Measurements from ENCODE around the gene EEF2.
"Not testable (repeated sequence)": the region's sequence is repeated elsewhere in the genome, so short reads cannot be mapped to it uniquely, and the experiment has no call there.

The EEF2 gene

DNA sequence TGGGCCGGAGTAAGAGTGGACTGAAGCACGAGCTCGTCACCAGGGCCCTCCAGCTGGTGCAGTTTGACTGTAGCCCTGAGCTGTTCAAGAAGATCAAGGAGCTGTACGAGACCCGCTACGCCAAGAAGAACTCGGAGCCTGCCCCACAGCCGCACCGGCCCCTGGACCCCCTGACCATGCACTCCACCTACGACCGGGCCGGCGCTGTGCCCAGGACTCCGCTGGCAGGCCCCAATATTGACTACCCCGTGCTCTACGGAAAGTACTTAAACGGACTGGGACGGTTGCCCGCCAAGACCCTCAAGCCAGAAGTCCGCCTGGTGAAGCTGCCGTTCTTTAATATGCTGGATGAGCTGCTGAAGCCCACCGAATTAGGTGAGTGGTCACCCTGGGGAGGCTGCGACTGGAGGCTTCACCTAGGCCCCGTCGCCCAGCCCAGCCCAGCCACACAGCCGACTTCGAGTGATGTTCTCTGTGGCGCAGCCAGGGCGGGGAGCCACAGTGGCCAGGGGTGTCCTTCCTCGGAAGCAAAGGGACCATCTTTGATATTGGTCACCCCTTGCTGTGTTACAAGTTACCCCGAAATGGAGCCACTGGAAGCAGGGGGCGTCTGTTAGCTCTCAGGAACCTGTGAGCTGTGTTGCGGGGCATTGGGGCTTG, 27.8 kb upstream of the EEF2 start:
- Histone ChIP-seq H3K27ac (ENCODE audit: low read depth, low read length) (peak overlapping the region; percentile 64), H3K4me1 (ENCODE audit: insufficient read depth, low read length) (peaks cover 84% of the 10 kb centered on the region), H3K4me3 (ENCODE audit: low read depth in 1 of 2, low read length in 2 of 2) (no peak overlapping the region), H3K9ac (ENCODE audit: low read length) (no peak overlapping the region), H3K36me3 (ENCODE audit: insufficient read depth, low read length) (peaks cover 18% of the 10 kb centered on the region), H3K9me3 (ENCODE audit: low read length) (no peaks in the 10 kb centered on the region), H3K27me3 (ENCODE audit: control insufficient read depth in 1 of 2, insufficient read depth in 2 of 2, low read length in 2 of 2) (no peaks in the 10 kb centered on the region)

DNA sequence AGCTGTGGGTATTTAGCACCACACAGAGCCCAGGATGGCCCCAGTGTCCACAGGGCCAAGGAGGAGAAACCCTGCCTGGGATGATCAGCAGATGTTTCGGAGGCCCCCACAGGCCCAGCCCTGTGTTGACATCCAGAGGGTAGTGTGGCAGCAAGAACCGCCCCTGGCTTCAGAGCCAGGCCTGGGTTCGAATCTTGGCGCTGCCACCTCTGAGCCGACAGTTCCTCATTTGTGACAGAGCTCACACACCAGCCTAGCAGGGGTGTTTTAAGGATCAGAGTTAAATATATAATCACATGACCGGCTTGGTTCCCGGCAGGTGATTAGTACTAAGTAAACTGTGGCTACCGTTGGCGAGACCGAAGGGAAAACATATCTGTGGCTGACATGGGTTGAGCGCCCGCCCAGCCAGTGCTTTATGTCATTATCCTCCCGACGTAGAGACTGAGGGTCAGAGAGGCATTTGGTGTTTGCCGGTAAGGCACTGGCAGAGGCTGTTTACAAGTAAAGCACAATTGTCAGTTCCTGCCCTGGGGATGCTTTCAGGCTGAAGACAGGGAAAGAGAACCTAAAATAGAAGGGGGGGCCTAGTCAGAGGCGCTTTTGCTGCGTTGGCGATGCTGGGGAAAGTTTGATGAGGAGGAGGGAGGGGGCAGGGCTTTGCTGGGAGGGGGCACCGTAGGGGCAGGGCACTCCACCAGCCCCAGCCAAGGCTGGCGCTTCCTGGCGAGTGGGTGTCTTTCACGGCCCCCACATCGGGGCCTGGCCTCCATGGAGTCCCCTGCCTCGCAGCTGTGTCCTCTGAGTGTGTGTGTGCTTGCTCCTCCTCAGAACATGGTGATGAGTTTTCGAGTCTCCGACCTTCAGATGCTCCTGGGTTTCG, 27.1 kb upstream of the EEF2 start:
- Histone ChIP-seq H3K4me1 (ENCODE audit: insufficient read depth, low read length) (peaks cover 84% of the 10 kb centered on the region), H3K27ac (ENCODE audit: low read depth, low read length) (peak overlapping the region; percentile 64), H3K27me3 (ENCODE audit: control insufficient read depth in 1 of 2, insufficient read depth in 2 of 2, low read length in 2 of 2) (no peaks in the 10 kb centered on the region), H3K4me3 (ENCODE audit: low read depth in 1 of 2, low read length in 2 of 2) (no peak overlapping the region), H3K9me3 (ENCODE audit: low read length) (no peaks in the 10 kb centered on the region), H3K36me3 (ENCODE audit: insufficient read depth, low read length) (peaks cover 17% of the 10 kb centered on the region), H3K9ac (ENCODE audit: low read length) (no peak overlapping the region)

DNA sequence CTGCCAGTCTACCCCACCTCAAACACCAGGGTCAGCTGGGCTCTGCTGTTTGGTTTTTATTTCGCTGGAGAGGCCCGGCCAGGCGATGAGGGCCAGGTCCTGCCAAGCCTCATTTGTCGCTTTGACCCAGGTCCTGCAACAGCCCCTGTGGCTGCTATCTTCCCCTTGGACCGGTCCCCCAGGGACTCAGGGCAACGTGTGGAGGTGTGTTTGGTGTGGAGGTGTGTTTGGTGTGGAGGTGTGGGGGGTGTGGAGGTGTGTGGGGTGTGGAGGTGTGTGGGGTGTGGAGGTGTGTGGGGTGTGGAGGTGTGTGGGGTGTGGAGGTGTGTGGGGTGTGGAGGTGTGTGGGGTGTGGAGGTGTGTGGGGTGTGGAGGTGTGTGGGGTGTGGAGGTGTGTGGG, 26.2 kb upstream of the EEF2 start:
- H3K4me3 ChIP-seq (ENCODE audit: low read depth in 1 of 2, low read length in 2 of 2) = peak overlapping the region in 1 of 2 donors; percentile 85
- not testable (repeated sequence) for H3K9me3 ChIP-seq (ENCODE audit: low read length); H3K27me3 ChIP-seq (ENCODE audit: control insufficient read depth in 1 of 2, insufficient read depth in 2 of 2, low read length in 2 of 2); H3K9ac ChIP-seq (ENCODE audit: low read length)
- H3K36me3 ChIP-seq (ENCODE audit: insufficient read depth, low read length) = peaks cover 17% of the 10 kb centered on the region
- peaks cover 81% of the 10 kb centered on the region for H3K4me1 ChIP-seq (ENCODE audit: insufficient read depth, low read length)
- peak overlapping the region; percentile 94 for H3K27ac ChIP-seq (ENCODE audit: low read depth, low read length)

DNA sequence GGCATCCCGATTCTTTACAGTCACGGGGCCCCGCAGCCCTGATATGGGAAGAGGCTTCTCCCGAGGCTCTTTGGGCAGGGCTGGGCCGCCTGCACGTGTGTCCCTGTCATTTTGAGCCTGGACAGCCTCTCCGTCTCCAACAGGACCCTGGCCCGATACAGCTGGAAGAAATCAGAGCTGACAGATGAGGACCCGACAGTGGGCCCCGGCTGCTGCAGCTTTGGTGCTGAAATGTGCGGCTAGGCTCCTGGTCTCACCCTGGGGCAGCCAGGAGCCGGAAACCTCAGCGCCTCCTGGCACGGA, 25.5 kb upstream of the EEF2 start:
- Histone ChIP-seq H3K27ac (ENCODE audit: low read depth, low read length) (peak overlapping the region; percentile 94), H3K27me3 (ENCODE audit: control insufficient read depth in 1 of 2, insufficient read depth in 2 of 2, low read length in 2 of 2) (no peaks in the 10 kb centered on the region), H3K9ac (ENCODE audit: low read length) (no peak overlapping the region), H3K4me3 (ENCODE audit: low read depth in 1 of 2, low read length in 2 of 2) (peak overlapping the region; percentile 11 to 85), H3K9me3 (ENCODE audit: low read length) (no peaks in the 10 kb centered on the region), H3K4me1 (ENCODE audit: insufficient read depth, low read length) (peaks cover 74% of the 10 kb centered on the region), H3K36me3 (ENCODE audit: insufficient read depth, low read length) (peaks cover 17% of the 10 kb centered on the region)

DNA sequence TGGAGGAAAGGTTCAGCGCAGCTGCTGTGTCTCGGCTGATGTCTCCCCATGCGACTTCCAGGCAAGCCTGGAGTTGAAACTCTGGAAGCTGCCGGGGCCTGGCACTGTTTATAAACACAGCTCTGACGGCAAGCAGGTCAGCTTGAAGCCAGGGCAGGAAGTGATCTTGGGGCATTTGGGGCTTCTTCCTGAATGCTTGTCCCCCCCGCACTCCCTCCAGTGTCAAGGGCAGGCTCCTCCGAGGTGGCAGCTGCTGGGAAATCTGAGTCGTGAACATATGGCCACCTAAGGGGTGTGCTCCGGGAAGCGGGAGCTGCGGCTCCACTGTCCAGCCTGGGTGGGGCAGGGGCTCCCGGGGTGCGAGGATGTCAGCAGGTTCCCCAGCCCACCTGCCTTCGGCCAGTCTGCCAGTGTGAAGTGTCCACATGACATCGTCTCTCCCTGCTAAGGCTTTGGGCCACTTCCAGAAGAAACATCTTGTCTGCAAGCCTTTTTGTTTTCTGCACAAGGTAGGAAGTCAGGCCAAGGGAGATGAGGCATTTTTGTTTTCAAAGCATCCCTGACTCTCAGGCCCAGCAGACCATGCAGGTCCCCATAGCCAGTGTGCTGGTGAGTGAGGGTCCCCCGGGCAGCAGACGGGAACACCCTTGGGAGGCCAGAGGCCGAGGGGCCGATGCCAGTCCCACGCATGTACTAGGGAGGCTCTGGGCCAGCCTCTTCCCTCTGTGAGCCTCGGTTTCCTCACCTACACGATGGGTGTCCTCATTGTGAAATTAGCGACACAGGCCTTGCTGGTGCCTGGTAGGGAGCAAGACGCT, 24.9 kb upstream of the EEF2 start:
- Histone ChIP-seq H3K27me3 (ENCODE audit: control insufficient read depth in 1 of 2, insufficient read depth in 2 of 2, low read length in 2 of 2) (no peaks in the 10 kb centered on the region), H3K4me3 (ENCODE audit: low read depth in 1 of 2, low read length in 2 of 2) (peak overlapping the region; percentile 11 to 85), H3K27ac (ENCODE audit: low read depth, low read length) (peak overlapping the region; percentile 94), H3K9me3 (ENCODE audit: low read length) (no peaks in the 10 kb centered on the region), H3K9ac (ENCODE audit: low read length) (no peak overlapping the region), H3K36me3 (ENCODE audit: insufficient read depth, low read length) (peaks cover 17% of the 10 kb centered on the region), H3K4me1 (ENCODE audit: insufficient read depth, low read length) (peaks cover 69% of the 10 kb centered on the region)

DNA sequence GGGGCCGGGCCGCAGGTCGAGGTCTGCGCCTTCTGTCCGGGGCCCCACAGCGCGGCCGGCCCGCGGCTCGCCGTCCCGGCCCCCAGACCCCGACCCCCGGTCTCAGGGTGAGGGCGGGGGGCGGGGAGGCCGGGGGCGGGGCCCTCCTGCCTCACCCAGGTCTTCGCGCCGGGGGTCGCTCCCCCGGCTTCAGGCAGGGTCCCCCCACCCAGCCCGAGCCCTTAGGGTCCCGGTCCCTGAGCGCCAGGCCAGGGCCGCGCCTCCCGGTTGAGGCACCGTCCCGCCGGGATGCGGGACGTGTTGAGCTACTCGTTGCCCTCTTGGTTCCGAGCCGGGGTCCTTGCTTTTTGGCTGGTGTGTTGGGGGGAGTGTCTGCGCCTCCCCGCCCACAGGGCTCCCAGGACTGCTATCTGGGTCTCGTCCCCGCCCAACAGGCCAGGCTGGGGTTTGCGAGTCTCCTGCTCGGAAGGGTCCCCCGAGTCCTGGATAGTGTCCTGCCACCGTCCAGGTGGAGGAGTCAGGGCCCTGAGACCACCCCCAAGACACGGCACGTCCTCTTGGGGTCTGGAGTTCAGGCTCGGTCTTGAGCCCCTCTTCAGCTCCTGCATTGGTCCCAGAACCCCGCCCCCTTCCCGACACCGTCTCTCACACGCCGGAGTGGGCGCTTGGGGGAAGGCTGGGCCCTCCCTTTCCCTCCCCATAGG, 22.7 kb upstream of the EEF2 start:
- Histone ChIP-seq H3K27me3 (ENCODE audit: control insufficient read depth in 1 of 2, insufficient read depth in 2 of 2, low read length in 2 of 2) (no peaks in the 10 kb centered on the region), H3K27ac (ENCODE audit: low read depth, low read length) (peak overlapping the region; percentile 94), H3K36me3 (ENCODE audit: insufficient read depth, low read length) (peaks cover 2% of the 10 kb centered on the region), H3K4me3 (ENCODE audit: low read depth in 1 of 2, low read length in 2 of 2) (peak overlapping the region; percentile 85 to 97), H3K9ac (ENCODE audit: low read length) (peak overlapping the region; percentile 51), H3K9me3 (ENCODE audit: low read length) (no peaks in the 10 kb centered on the region), H3K4me1 (ENCODE audit: insufficient read depth, low read length) (peaks cover 48% of the 10 kb centered on the region)

DNA sequence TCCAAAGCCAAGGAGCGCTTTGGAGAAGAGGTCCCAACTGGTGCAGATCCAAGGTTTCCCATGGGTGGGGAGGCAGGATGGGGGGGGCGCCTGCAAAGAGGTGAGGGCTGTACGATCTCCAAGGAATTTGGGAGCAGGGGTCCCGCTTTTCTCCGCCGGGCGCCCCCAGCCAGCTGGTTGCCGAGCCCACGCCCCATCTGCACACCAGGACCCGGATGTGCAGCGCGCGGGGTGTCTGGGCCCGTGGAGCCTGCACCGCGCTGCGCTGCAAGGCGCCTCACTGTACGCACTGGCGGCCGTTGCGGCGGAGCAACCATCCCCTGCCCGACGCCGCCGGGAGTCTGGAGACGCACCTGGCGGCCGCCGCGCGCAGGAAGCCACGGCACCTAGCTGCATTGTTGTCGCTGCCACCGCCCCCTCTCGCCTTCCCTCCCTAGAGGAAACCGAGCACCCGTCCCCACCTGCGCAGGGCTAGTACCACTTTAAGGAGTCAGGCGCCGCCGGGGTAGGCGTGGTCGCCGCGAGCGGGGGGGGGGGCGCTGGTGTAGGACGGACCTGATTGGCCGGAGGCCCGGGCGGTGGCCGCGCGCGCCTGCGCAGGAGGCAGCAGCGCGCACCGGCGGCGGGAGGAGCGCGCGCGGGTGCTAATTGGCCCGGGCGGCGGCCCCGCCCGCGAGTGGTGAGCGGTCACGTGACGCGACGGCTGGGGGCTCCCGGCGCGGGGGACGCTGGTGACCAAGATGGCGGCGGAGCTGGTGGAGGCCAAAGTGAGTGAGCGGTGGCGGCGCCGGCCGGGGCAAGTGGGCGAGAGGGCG, 22.0 kb upstream of the EEF2 start, which contains the start of gene PIAS4:
TSS of gene PIAS4 (plus strand) at position 716 of the 815 bp plus-strand sequence. CDS start at position 741, 25 bp downstream.
- Histone ChIP-seq H3K36me3 (ENCODE audit: insufficient read depth, low read length) (no peaks in the 10 kb centered on the region), H3K9me3 (ENCODE audit: low read length) (no peaks in the 10 kb centered on the region), H3K4me1 (ENCODE audit: insufficient read depth, low read length) (peaks cover 41% of the 10 kb centered on the region), H3K4me3 (ENCODE audit: low read depth in 1 of 2, low read length in 2 of 2) (peak within 1 kb of the TSS; percentile 85 to 97), H3K9ac (ENCODE audit: low read length) (peak within 1 kb of the TSS; percentile 51), H3K27ac (ENCODE audit: low read depth, low read length) (peak within 1 kb of the TSS; percentile 94), H3K27me3 (ENCODE audit: control insufficient read depth in 1 of 2, insufficient read depth in 2 of 2, low read length in 2 of 2) (no peaks in the 10 kb centered on the region)

DNA sequence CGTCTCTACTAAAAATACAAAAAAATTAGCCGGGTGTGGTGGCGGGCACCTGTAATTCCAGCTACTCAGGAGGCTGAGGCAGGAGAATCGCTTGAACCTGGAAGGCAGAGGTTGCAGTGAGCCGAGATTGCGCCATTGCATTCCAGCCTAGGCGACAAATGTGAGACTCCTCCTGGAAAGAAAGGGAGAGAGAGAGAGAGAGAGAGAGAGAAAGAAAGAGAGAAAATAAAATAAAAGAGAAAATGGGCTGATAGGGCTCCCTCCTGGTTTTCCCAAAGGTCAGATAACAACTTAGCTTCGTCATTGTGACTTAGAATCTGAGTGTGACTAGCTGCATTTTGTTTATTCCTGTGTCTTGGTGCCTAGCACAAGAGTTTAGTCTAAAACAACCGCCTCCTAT, 20.2 kb upstream of the EEF2 start:
- not testable (repeated sequence) for H3K36me3 ChIP-seq (ENCODE audit: insufficient read depth, low read length); H3K9ac ChIP-seq (ENCODE audit: low read length); H3K9me3 ChIP-seq (ENCODE audit: low read length); H3K27ac ChIP-seq (ENCODE audit: low read depth, low read length); H3K27me3 ChIP-seq (ENCODE audit: control insufficient read depth in 1 of 2, insufficient read depth in 2 of 2, low read length in 2 of 2); H3K4me3 ChIP-seq (ENCODE audit: low read depth in 1 of 2, low read length in 2 of 2)
- H3K4me1 ChIP-seq (ENCODE audit: insufficient read depth, low read length) = peaks cover 23% of the 10 kb centered on the region

DNA sequence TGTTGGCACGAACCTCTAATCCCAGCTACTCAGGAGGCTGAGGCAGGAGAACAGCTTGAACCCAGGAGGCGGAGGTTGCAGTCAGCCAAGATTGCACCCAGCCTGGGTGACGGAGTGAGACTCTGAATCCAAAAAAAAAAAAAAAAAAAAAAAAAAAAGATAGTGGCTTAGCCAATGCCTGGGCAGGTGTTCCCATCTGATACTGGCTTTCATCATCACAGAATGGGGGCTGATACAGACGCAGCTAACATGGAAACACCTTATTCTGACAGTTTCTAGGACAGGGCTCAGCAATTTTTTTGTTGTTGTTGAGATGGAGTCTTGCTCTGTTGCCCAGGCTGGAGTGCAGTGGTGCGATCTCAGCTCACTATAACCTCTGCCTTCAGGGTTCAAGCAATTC, 15.5 kb upstream of the EEF2 start:
- H3K36me3 ChIP-seq (ENCODE audit: insufficient read depth, low read length); H3K27me3 ChIP-seq (ENCODE audit: control insufficient read depth in 1 of 2, insufficient read depth in 2 of 2, low read length in 2 of 2); H3K9ac ChIP-seq (ENCODE audit: low read length); H3K4me3 ChIP-seq (ENCODE audit: low read depth in 1 of 2, low read length in 2 of 2); H3K27ac ChIP-seq (ENCODE audit: low read depth, low read length); H3K9me3 ChIP-seq (ENCODE audit: low read length); H3K4me1 ChIP-seq (ENCODE audit: insufficient read depth, low read length): not testable (repeated sequence)

DNA sequence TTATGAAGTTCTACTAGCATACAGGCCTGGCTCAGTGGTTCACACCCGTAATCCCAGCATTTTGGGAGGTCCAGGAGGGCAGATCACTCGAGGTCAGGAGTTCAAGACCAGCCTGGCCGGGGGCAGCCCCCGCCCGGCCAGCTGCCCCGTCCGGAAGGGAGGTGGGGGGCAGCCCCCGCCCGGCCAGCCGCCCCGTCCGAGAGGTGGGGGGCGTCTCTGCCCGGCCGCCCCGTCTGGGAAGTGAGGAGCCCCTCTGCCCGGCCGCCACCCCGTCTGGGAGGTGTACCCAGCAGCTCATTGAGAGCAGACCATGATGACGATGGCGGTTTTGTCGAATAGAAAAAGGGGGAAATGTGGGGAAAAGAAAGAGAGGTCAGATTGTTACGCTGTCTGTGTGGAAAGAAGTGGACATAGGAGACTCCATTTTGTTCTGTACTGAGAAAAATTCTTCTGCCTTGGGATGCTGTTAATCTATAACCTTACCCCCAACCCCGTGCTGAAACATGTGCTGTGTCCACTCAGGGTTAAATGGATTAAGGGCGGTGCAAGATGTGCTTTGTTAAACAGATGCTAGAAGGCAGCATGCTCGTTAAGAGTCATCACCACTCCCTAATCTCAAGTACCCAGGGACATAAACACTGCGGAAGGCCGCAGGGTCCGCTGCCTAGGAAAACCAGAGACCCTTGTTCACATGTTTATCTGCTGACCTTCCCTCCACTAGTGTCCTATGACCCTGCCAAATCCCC, 13.6 kb upstream of the EEF2 start:
- H3K27ac ChIP-seq (ENCODE audit: low read depth, low read length); H3K9ac ChIP-seq (ENCODE audit: low read length); H3K36me3 ChIP-seq (ENCODE audit: insufficient read depth, low read length); H3K27me3 ChIP-seq (ENCODE audit: control insufficient read depth in 1 of 2, insufficient read depth in 2 of 2, low read length in 2 of 2); H3K4me1 ChIP-seq (ENCODE audit: insufficient read depth, low read length); H3K4me3 ChIP-seq (ENCODE audit: low read depth in 1 of 2, low read length in 2 of 2); H3K9me3 ChIP-seq (ENCODE audit: low read length): not testable (repeated sequence)

All from muscle layer of colon (tissue), 2 donors.